Measurements from ENCODE around the gene MRPS14.

DNA sequence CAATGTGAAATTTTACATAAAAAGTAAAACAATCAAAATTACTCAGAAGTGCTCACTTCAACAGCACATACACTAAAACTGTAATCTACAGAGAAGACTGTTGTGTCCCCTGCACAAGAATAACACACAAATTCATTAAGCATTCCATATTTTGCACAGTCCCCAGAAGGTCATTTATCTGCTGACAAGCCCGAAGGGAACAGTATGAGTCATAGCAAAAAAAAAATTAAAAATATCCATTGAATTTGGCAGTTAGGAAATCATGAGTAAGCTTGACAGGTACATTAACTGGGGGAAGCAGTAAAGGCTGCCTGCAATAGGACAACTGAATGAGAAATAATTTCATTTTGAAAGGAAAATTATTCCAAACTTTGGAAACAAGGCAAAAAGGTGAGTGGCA is 26.7 kb downstream of the MRPS14 start:
- TF ChIP-seq, protein P1, sequence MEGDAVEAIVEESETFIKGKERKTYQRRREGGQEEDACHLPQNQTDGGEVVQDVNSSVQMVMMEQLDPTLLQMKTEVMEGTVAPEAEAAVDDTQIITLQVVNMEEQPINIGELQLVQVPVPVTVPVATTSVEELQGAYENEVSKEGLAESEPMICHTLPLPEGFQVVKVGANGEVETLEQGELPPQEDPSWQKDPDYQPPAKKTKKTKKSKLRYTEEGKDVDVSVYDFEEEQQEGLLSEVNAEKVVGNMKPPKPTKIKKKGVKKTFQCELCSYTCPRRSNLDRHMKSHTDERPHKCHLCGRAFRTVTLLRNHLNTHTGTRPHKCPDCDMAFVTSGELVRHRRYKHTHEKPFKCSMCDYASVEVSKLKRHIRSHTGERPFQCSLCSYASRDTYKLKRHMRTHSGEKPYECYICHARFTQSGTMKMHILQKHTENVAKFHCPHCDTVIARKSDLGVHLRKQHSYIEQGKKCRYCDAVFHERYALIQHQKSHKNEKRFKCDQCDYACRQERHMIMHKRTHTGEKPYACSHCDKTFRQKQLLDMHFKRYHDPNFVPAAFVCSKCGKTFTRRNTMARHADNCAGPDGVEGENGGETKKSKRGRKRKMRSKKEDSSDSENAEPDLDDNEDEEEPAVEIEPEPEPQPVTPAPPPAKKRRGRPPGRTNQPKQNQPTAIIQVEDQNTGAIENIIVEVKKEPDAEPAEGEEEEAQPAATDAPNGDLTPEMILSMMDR (IDR thresholded peaks at IDR 0.05; ENCODE audit: poor library complexity, severe bottlenecking) = no peak
- TF ChIP-seq EP300 (conservative IDR thresholded peaks at IDR 0.05; ENCODE audit: poor library complexity, severe bottlenecking) = no peak
- TF ChIP-seq MXI1 (conservative IDR thresholded peaks at IDR 0.05; ENCODE audit: poor library complexity, severe bottlenecking) = no peak
- TF ChIP-seq RAD21 (conservative IDR thresholded peaks at IDR 0.05) = no peak
- no peak for TF ChIP-seq EZH2 (IDR thresholded peaks at IDR 0.05; ENCODE audit: borderline replicate concordance, insufficient read depth, low read length, poor library complexity, severe bottlenecking)
- no peak for TF ChIP-seq POLR2AphosphoS5 (IDR thresholded peaks at IDR 0.05)

Measured in neural cell (in vitro differentiated cells).